Uterus (tissue), 4 donors: ENCODE results near the gene PDPK1. TPM values are rescaled to one million over a fixed set of nuclear protein-coding genes. Genes with fewer than 3 reads are reported as not detected.

Experiments
- DNase-seq, 2 donors: peaks; one replicate each; pipeline ENCODE4 v3.0.0-alpha.2; 2019 to 2020
- H3K27ac ChIP-seq, 2 donors: fragments of 200-600 bp; sonication (generic); 1 replicate in 1 of 2; 2 replicates in 1 of 2; pipeline ENCODE4 v1.5.1; 2016 to 2018
- H3K27me3 ChIP-seq, 2 donors: fragments of 200-600 bp; sonication (generic); one replicate each; pipeline ENCODE4 v1.5.1; 2018 to 2019; ENCODE audit warnings: control low read depth in 1 of 2
- H3K36me3 ChIP-seq, 2 donors: fragments of 200-600 bp; sonication (generic); one replicate each; pipeline ENCODE4 v1.5.1; 2019; ENCODE audit warnings: control low read depth in 1 of 2
- H3K4me1 ChIP-seq, 2 donors: fragments of 200-600 bp; sonication (generic); one replicate each; pipeline ENCODE4 v1.5.1; 2018 to 2019; ENCODE audit warnings: control low read depth in 1 of 2
- H3K4me3 ChIP-seq, 2 donors: fragments of 200-600 bp; sonication (generic); 1 replicate in 1 of 2; 2 replicates in 1 of 2; pipeline ENCODE4 v1.5.1; 2018 to 2019; ENCODE audit warnings: mild to moderate bottlenecking in 1 of 2
- H3K9me3 ChIP-seq, 2 donors: fragments of 200-600 bp; sonication (generic); one replicate each; pipeline ENCODE4 v1.5.1; 2019; ENCODE audit warnings: control low read depth in 1 of 2
- POLR2A ChIP-seq, 2 donors: fragments of 450-650 bp; IDR thresholded peaks; one replicate each; pipeline ENCODE4 v1.6.1; 2016; ENCODE audit warnings: antibody characterized with exemption in 2 of 2, mild to moderate bottlenecking in 1 of 2, moderate library complexity in 1 of 2
- intact Hi-C: fragments of 100-400 bp; cut with DNase I; formaldehyde crosslinking; loops from one replicate; pipeline ENCODE4 v1.15.1; 2023; ENCODE audit warnings: low total_unique reads
- total RNA-seq, 4 donors: library from RNA; depleted of rRNA in 3 of 4; stranded (reverse); fragments of >200 nt in 3 of 4; gene quantifications; one replicate each; pipeline versions ENCODE4 v1.1.0 to v1.2.4, GENCODE V29; 2014 to 2023
- TF ChIP-seq, protein P1 (sequence below), 4 experiments: fragments of 200-600 bp in 2 of 4; fragments of 450-650 bp in 2 of 4; sonication (generic) in 2 of 4; IDR thresholded peaks; one replicate each; pipeline ENCODE4 v1.5.1; 2016 to 2019; ENCODE audit warnings: antibody characterized with exemption in 4 of 4, mild to moderate bottlenecking in 2 of 4, moderate library complexity in 1 of 4
- donor health status: DM: yes; HTN: yes; CAD: no.

The PDPK1 gene
- total RNA-seq, 4 donors from 2014 or later, result 11.0 to 66.2 (median 23.9) TPM

DNA sequence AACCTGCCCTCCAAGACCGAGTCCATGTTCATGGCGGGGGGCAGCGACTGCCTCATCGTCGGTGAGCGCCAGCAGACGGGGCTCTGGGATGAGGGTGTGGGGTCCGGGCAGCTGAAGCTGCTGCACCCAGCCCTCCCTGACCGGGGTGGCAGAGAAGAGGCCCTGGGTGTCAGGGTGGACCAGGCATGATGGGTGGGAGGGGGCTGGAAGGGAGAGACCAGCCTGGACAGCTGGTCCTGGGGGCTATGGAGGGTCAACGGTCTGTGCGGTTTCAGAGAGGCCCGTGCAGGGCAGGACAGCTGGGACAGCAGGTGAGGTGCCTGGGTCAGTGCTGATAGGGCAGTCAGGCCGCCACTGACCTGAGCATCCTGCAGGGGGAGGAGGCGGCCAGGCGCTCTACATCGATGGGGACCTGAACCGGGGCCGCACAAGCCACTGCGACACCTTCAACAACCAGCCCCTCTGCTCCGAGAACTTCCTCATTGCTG is 37.3 kb upstream of the PDPK1 start:
- intact Hi-C loops, result no loop called here
- H3K27ac ChIP-seq, result no peak overlapping the region
- H3K9me3 ChIP-seq, result no peaks in the 10 kb centered on the region
- TF ChIP-seq POLR2A (IDR thresholded peaks at IDR 0.05), result no peak
- TF ChIP-seq, protein P1, sequence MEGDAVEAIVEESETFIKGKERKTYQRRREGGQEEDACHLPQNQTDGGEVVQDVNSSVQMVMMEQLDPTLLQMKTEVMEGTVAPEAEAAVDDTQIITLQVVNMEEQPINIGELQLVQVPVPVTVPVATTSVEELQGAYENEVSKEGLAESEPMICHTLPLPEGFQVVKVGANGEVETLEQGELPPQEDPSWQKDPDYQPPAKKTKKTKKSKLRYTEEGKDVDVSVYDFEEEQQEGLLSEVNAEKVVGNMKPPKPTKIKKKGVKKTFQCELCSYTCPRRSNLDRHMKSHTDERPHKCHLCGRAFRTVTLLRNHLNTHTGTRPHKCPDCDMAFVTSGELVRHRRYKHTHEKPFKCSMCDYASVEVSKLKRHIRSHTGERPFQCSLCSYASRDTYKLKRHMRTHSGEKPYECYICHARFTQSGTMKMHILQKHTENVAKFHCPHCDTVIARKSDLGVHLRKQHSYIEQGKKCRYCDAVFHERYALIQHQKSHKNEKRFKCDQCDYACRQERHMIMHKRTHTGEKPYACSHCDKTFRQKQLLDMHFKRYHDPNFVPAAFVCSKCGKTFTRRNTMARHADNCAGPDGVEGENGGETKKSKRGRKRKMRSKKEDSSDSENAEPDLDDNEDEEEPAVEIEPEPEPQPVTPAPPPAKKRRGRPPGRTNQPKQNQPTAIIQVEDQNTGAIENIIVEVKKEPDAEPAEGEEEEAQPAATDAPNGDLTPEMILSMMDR (IDR thresholded peaks at IDR 0.05), result no peak
- peaks cover 0 to 14% of the 10 kb centered on the region in 2 donors for H3K4me1 ChIP-seq
- DNase-seq, result no peak
- no peaks in the 10 kb centered on the region for H3K27me3 ChIP-seq
- H3K4me3 ChIP-seq, result no peak overlapping the region
- no peaks in the 10 kb centered on the region for H3K36me3 ChIP-seq

DNA sequence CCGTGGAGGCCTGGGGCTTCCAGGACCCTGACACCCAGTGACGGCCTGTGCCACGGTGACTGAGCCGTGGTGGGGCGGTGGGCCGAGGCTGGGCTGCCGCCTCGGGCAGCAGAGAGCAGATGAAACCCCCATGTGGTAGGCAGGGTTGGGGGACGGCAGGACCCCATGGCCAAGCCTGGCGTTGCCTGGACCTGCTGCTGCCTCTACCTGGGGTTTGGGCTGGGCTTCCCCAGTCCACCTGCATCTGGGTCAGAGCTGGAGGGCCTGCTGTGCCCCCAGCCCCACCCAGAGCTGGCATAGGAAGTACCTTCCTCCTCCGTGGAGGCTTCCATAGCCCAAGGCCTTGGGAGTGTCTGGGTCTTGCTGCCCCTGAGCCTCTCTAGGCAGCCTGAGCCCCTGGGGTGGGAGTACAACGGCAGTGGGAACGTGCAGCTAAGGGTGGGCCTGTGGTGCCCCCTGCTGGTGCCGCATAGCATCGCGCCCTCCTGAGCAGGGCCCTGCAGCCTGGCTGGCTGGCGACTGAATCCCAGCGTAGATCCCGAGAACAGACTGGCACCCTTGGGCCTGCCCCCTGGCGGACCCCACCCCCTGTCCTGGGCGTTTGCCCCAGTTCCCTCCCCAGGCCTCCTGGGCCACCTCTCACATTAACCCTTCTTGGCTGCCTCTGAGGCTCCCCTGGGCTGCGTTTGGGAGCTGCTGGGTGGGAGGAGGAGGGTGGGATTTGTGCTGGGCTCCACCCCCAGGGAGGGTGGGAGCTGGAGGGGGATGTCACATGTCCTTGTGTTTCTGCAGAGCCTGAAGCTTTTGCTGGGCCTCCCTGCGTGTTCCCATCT is 36.7 kb upstream of the PDPK1 start:
- Histone ChIP-seq H3K36me3 (no peaks in the 10 kb centered on the region), H3K27ac (peak overlapping the region; percentile 62 to 65), H3K9me3 (no peaks in the 10 kb centered on the region), H3K27me3 (no peaks in the 10 kb centered on the region), H3K4me3 (peak overlapping the region in 1 of 2 donors; percentile 20), H3K4me1 (peaks cover 0 to 14% of the 10 kb centered on the region in 2 donors)
- intact Hi-C loops, result no loop called here
- TF ChIP-seq, protein P1 (IDR thresholded peaks at IDR 0.05), result peak; percentile 96 to 100 (median 98)
- TF ChIP-seq POLR2A (IDR thresholded peaks at IDR 0.05), result peak in 1 of 2 donors; percentile 36
- peak; percentile 85 to 88 for DNase-seq

DNA sequence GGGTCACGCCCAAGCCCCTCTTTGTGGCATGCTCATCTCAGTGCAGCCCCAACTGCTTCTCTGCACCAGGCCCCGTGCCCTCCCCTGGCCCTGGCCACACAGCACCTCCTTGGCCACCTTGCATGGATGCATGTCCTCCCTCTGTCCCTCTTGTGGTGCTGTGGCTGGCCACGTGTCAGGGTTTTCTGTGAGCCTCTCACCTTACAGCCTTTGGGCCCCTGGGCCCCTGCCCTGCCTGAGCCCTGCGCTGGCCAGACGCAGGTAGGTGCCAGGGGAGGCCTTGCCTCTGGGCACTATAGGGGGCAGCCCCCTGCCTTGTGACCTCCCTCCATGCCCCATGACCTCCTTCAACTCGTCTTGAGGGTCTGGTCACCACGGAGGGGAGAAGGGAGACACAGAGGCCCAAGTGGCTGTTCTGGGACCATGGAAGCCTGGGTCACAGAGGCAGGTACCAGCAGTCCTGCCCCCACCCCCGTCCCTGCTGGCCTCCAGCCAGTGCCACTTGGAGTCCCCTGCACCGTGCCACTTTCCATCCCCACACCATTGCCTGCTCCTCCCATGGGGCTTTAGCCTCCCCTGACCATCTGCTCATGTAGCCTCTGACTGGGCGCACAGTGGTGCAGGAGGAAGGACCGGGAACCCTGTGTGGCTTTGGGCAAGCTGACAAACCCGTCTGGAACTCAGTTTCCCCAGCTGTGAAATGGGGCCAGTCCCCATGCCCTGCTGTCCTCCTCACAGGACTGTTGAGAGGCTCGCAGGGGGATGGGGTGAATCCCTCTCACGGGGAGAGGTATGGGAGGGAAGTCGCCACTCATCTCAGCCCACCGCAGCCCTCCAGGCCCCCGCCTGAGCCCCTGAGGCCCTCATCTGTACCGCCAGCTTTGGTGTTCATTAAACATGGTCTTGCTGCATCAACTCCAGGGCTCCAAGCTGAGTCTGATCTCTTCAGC is 35.6 kb upstream of the PDPK1 start:
- intact Hi-C loops, result no loop called here
- Histone ChIP-seq H3K9me3 (no peaks in the 10 kb centered on the region), H3K27ac (peak overlapping the region; percentile 59 to 65), H3K4me3 (no peak overlapping the region), H3K4me1 (peaks cover 0 to 14% of the 10 kb centered on the region in 2 donors), H3K36me3 (no peaks in the 10 kb centered on the region), H3K27me3 (no peaks in the 10 kb centered on the region)
- no peak for DNase-seq
- TF ChIP-seq, protein P1 (IDR thresholded peaks at IDR 0.05), result no peak
- TF ChIP-seq POLR2A (IDR thresholded peaks at IDR 0.05), result no peak

DNA sequence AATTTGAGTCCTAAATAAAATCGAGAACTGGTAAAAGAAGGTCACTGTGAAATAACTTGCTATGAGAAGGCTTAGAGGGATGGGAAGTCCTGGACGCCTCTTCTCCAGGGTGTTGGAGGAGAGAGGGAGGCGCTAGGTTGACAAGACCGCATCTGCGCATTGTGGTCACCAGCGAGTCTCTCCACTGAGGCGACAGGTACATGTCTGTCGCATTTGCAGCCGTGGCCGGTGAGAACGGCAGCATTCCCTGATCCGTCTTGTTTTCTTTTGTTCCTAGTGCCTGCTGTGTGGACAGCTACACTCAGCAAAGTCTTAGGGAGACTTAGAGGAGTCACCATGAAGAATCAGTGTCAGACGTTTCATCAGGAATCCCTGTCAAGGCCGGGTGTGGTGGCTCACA is 32.1 kb upstream of the PDPK1 start:
- no peak for DNase-seq
- Histone ChIP-seq H3K27me3 (no peaks in the 10 kb centered on the region), H3K4me3 (no peak overlapping the region), H3K36me3 (no peaks in the 10 kb centered on the region), H3K9me3 (no peaks in the 10 kb centered on the region), H3K27ac (no peak overlapping the region), H3K4me1 (peaks cover 0 to 14% of the 10 kb centered on the region in 2 donors)
- intact Hi-C loops, result no loop called here
- no peak for TF ChIP-seq POLR2A (IDR thresholded peaks at IDR 0.05)
- TF ChIP-seq, protein P1 (IDR thresholded peaks at IDR 0.05), result no peak
